ENCODE results near the gene FBXL7. TPM values are rescaled to one million over a fixed set of nuclear protein-coding genes. Genes with fewer than 3 reads are reported as not detected.

FBXL7 gene
- total RNA-seq, 6 experiments from 2014 or later = 0.81 to 1.9 (median 1.3) TPM

DNA sequence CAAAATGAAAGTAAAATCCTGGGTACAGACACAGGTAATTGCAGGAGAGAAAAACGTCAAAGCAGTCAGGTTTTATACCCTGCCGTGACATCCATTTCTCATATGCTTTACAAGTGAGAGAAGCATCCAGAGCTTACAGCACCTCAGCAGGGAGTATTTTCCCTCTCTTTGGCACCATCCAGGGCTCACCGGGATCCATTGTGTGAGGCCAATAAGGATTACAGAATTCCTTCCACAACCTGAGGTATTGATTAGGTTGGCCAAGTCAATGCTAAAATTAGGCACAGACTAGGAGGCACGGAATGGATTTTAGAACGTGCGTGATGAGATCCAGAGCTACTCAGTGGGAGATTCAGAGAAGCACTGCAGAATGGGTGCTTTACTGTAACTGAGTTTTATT, 296.6 kb downstream of the FBXL7 start:
- Histone ChIP-seq H3K36me3 (no peaks in the 10 kb centered on the region), H3K4me1 (no peaks in the 10 kb centered on the region), H3K27ac (no peak overlapping the region), H3K4me3 (no peak overlapping the region), H3K27me3 (no peaks in the 10 kb centered on the region), H3K9me3 (no peaks in the 10 kb centered on the region)
- intact Hi-C loops (cut with DNase I) = no loop called here
- WGBS (ENCODE audit: insufficient coverage, low coverage, low lambda C conversion rate, missing lambda C conversion rate) = 67% methylated on average over 6 of the region's 6 CpGs
- no peak for DNase-seq
- ATAC-seq = no peak
- TF ChIP-seq CTCF (IDR thresholded peaks at IDR 0.05) (no peak), POLR2A (IDR thresholded peaks at IDR 0.05) (no peak)

GRCh38 chr5:15797116-15797515, 297.1 kb downstream of the FBXL7 start:
- no peak for ATAC-seq

DNA sequence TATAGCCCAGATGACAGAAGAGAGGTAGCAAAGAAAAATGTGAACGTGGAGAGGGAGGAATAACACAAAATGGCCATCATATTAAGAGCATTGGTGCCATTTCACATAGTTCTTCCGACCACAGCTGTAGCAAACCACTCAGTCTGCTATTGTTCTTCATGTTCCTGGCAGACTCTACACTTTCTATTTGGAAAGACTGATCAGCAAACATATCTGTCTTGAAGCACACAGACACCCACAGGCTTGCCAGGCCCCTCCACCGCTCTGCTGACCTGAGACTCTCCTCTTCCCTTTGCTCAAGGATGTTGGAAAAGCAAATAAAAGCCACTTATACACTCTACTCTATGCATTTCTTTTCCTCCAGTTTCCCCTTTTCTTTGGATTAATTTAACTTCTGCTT, 298.0 kb downstream of the FBXL7 start:
- 30% methylated on average over 3 of the region's 3 CpGs for WGBS (ENCODE audit: insufficient coverage, low coverage, low lambda C conversion rate, missing lambda C conversion rate)
- no peak for DNase-seq
- Histone ChIP-seq H3K9me3 (no peaks in the 10 kb centered on the region), H3K27me3 (no peaks in the 10 kb centered on the region), H3K4me1 (no peaks in the 10 kb centered on the region), H3K27ac (no peak overlapping the region), H3K36me3 (no peaks in the 10 kb centered on the region), H3K4me3 (no peak overlapping the region)
- TF ChIP-seq CTCF (IDR thresholded peaks at IDR 0.05) (no peak), POLR2A (IDR thresholded peaks at IDR 0.05) (no peak)
- intact Hi-C loops (cut with DNase I) = no loop called here
- no peak for ATAC-seq

More at GRCh38 chr5:15797116-15797515, 297.1 kb downstream of the FBXL7 start:
- no peaks in the 10 kb centered on the region for H3K4me1 ChIP-seq
- no peaks in the 10 kb centered on the region for H3K36me3 ChIP-seq
- H3K27me3 ChIP-seq = no peaks in the 10 kb centered on the region
- 45% methylated on average over 1 of the region's 1 CpG for WGBS (ENCODE audit: insufficient coverage, low coverage, low lambda C conversion rate, missing lambda C conversion rate)
- no peaks in the 10 kb centered on the region for H3K9me3 ChIP-seq
- TF ChIP-seq POLR2A (IDR thresholded peaks at IDR 0.05) (no peak), CTCF (IDR thresholded peaks at IDR 0.05) (no peak)
- H3K4me3 ChIP-seq = no peak overlapping the region
- no peak for DNase-seq
- intact Hi-C loops (cut with DNase I) = no loop called here
- H3K27ac ChIP-seq = no peak overlapping the region

- Histone ChIP-seq H3K9me3 (no peaks in the 10 kb centered on the region), H3K36me3 (no peaks in the 10 kb centered on the region), H3K27me3 (no peaks in the 10 kb centered on the region), H3K27ac (no peak overlapping the region), H3K4me3 (no peak overlapping the region), H3K4me1 (no peaks in the 10 kb centered on the region)
- no peak for ATAC-seq
- DNase-seq = no peak
- 71% methylated on average over 1 of the region's 1 CpG for WGBS (ENCODE audit: insufficient coverage, low coverage, low lambda C conversion rate, missing lambda C conversion rate)
- TF ChIP-seq CTCF (IDR thresholded peaks at IDR 0.05) = no peak
- TF ChIP-seq POLR2A (IDR thresholded peaks at IDR 0.05) = no peak
- intact Hi-C loops (cut with DNase I) = no loop called here
These were observed 299.0 kb downstream of the FBXL7 start for GRCh38 chr5:15799014-15799413.

- ATAC-seq (no peak), DNase-seq (no peak)
- no peak for TF ChIP-seq POLR2A (IDR thresholded peaks at IDR 0.05)
- TF ChIP-seq CTCF (IDR thresholded peaks at IDR 0.05) = no peak
- H3K4me3 ChIP-seq = no peak overlapping the region
- H3K4me1 ChIP-seq = no peaks in the 10 kb centered on the region
- no peak overlapping the region for H3K27ac ChIP-seq
- no peaks in the 10 kb centered on the region for H3K36me3 ChIP-seq
- intact Hi-C loops (cut with DNase I) = no loop called here
- no peaks in the 10 kb centered on the region for H3K27me3 ChIP-seq
- 84% methylated on average over 7 of the region's 7 CpGs for WGBS (ENCODE audit: insufficient coverage, low coverage, low lambda C conversion rate, missing lambda C conversion rate)
- H3K9me3 ChIP-seq = no peaks in the 10 kb centered on the region
These were observed 299.6 kb downstream of the FBXL7 start for GRCh38 chr5:15799612-15800011.

Measured in right lobe of liver (tissue), 6 donors.